HG03571 (cell line): Measurements from ENCODE around the gene MAP3K12.

ENCODE experiments used
- ATAC-seq: cut with Tn5 transposase; IDR thresholded peaks from one replicate; pipeline ENCODE4 v1.9.1; 2021; ENCODE audit not compliant: unreplicated experiment

Gene MAP3K12

DNA sequence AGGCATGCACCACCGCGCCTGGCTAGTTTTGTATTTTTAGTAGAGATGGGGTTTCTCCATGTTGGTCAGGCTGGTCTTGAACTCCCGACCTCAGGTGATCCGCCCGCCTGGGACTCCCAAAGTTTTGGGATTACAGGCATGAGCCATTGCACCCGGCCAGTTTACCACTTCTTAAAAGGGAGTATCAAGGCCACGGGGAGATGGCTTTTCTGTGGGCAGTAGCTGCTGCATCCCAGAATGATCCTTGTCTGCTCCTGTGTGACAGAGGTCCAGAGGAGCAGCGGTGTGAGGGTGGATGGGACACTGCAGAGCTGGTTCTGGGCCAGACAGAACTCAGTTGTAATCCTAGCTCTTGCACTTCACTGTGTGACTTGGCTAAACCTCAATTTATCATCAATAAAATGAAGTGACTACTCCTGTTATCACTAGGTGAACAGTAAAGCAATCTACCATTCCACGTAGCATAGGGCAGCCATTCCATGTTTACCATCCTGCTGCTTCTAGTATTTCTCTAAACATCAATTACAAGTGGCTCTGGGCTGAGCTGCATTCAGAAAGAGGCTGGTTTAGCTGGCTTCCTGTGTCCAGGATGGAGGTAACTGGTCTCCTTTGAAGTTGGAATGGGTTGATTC lies 11.0 kb upstream of the MAP3K12 start:
- no peak for ATAC-seq

DNA sequence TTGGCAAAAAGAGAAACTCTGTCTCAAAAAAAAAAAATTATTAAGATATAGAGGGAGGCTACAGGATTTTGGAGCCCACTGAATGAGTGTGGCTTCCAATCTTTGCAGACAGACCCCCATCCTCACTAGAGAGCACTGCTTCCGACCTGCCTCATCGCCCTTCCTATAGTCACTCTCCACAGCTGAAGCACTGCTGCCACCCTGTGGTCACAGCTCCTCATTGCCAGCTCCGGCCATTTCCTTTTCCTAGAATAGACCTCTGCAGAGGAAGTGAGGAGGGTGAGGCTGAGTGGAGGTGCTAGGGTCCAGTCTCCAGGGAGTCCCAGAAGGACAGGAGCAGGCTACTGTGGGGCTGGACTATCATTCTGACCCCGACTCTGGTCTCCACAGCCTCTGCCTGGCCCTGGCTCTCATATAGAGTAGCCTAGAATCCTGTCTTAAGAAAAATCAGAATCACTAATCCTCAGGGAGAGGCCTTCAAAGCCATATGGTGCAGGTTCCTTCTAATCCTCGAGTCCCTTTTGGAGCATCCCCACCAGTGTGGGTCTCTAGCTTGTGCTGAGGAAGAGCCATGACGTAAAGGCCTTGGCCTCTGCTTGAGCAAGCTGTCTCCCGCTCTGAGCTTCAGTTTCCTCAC lies 9.4 kb upstream of the MAP3K12 start:
- peak; percentile 81 for ATAC-seq

DNA sequence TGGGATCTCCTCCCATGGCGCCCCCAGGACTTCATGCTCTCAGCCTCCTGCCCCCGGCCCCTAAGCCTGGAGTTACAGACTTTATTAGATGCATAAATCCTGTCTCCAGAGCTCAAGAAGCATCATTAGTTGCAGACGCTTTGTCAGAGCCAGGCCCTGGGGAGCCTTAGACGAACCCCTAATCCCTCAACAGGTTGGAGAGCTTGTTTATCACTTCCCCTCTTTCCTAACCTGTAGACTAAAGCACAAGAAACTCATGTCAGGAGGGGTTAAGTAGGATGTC lies 8.3 kb upstream of the MAP3K12 start:
- no peak for ATAC-seq

DNA sequence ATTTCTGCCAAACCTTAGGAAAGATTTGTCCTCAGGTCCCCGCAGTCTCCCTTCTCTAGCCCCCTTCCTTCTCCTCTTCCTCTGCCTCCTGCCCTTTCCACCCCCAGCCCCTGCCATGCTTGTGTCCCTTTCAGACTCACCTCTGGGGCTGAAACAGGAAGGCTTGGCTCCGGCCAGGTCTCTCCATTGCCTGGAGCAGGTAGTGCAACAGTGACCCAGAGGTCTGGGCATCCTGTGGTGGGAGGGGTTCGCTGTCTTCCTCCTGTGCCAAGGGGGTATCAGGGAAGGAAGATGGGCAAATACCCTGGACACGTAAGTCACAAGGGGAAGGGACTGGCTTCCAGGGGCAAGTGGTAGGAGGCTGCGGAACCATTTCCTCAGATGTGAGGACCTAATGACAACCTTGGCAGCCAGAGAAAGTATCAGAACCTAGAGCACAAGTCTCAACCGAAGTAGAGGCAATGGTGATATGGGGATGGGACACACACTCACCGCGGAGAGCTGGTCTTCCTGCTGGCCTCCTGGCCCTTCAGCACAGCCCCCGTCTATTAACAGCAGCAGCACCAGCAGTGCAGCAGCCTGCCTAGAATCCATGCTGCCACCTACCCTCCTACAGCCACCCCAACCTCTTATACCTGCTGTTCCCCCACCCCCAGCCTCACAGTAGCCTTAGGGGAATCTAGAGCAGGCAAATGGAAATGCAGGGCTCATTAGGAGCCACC lies 7.8 kb upstream of the MAP3K12 start, which contains the start of gene NPFF:
Gene NPFF, minus strand, starts transcription at position 604 of the 722 bp plus-strand sequence. Its CDS starts 10 bp downstream, at position 594.
- ATAC-seq, result no peak

DNA sequence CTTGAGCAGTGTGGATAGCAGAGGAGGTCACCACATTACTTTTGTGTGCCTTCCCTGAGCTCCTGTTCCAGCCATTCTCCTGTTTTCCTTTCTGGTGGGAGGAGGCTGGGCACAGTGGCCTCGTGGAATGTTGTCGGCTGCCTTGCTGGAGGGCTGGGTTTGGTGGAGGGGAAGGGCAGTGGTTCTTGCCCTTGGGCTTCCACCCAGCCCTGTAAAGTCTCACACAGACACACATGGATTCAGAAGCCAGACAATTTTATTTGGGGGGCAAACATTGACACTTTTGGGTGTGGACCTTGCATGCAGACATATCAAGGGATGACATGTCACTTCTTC lies 7.2 kb upstream of the MAP3K12 start:
- ATAC-seq, result no peak

DNA sequence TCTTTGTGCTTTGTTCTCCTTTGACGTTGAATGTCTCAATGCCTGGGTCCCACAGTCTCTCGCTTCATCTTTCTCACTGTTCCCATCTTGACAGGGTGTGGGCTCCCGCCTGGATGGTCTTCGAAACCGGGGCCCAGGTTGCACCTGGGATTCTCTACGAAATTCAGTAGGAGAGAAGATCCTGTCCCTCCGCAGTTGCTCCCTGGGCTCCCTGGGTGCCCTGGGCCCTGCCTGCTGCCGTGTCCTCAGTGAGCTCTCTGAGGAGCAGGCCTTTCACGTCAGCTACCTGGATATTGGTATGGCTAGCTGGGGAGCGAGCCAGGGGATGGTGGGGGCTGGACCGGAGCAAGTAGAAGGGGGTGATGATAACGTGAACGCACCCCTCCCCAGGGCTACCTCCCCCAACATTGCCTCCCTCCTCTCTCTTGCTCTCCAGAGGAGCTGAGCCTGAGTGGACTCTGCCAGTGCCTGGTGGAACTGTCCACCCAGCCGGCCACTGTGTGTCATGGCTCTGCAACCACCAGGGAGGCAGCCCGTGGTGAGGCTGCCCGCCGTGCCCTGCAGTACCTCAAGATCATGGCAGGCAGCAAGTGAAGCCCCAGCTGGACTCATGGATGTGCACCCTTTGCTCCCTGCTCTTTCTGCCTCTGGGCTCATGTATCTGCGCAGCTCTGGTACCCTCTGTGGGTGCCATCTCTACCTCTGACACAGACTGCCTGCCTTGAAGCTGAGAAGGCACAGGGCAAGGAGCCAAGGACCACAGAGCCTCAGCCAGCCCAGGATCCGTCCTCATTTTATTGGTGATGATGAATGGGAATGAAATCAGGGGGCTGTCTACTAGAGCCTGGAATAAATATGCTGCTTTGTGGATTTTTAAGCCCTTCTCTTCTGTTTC lies 6.5 kb upstream of the MAP3K12 start:
- no peak for ATAC-seq

DNA sequence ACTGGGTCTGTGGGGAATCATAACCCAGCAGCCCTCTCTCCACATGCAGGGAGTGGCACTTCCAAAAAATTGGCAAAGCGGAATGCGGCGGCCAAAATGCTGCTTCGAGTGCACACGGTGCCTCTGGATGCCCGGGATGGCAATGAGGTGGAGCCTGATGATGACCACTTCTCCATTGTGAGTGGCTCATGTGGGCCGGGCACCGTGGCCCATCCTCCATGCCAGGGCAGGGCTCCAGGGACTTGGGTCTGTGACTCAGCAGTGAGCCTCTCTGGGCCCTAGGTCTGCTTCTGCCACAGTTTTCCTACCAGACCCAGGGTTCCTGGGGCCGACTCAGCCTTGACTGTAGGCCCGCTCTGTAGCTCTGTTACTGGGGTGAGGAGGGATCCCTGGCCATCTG lies 5.8 kb upstream of the MAP3K12 start:
- no peak for ATAC-seq

DNA sequence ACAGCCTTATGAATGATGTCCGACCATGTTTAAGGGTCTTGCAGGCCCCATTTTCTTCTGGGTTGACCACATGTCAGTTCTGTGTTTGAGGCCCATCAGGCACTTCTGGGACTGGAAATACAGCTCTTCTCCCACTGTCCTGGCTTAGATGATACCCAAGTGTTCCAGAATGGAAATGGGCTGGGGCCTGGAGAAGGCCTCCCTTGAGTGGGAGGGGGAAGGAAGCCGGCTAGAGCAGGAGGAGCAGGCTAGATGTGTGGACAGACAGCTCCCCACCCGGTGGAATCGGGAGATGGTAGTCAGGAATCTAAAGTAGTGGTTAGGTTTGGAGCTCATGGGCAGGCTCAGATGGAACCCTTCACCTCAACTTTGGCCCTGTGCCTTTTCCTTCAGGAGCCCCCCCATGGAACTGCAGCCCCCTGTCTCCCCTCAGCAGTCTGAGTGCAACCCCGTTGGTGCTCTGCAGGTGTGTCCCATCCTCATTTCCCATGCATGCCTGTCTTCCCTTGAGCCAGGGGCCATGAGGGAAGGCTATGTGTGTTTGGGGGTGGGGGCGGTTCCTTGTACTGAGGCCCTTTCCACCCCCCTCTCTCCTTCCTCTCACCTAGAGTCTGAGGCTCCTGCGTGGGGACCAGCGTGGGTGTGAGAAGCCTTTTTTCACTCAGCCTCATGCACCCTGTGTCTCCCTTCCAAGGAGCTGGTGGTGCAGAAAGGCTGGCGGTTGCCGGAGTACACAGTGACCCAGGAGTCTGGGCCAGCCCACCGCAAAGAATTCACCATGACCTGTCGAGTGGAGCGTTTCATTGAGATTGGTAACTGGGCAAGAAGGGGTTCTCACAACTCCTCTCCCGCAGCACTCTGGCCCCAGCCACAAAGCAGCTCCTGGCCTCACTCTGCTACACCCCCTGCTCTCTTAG lies 5.0 kb upstream of the MAP3K12 start:
- ATAC-seq, result no peak

DNA sequence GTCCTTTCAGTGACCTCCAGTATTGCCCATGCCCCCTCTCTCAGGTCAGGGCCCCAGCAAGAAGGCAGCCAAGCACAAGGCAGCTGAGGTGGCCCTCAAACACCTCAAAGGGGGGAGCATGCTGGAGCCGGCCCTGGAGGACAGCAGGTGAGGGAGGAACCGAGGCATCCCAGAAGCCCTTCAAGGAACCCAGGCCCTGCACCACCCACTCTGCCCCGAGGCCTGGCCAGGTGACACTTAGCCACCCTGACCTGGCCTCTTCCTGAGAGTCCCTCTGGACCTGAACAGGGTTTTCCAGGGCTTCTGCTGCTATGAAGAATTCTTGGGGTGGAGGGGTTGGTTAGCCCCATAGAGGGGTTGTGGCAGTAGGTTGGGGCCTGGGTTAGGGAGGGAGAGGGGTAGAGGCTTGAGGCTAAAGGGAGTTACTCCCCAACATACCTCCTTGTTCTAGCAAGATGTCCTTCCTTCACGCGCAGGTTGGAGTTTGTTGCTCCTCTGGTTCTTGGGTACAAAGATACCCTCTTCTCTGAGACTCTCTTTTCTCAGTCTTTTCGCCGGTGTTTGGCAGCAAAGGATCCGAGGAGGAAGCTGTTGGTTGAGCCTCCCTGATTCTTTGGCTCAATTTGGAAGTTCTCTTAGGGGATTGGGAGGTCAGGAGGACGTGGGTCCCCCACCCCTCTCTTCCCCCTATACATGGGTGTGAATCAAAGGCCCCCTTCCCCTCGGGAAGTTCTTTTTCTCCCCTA lies 3.9 kb upstream of the MAP3K12 start:
- ATAC-seq, result no peak

DNA sequence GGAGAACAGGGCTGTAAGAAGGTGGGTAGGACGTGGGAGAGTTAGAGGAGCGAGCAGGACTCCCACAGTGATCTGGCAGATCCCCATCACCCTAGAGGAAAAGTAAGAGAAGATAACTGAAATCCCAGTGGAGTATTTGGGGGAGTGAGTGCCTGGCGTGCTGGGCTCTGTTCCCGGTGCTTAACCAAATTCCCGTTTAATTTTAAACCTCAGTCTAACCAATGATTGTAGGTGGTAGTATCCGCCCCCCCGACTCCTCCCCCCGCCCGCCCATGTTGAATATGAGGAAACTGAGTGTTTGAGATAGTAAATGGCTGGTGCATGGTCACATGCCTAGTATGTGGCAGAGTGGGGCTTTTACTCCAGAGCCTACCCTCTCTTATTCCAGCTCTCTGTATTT lies 3.1 kb upstream of the MAP3K12 start:
- ATAC-seq, result no peak

DNA sequence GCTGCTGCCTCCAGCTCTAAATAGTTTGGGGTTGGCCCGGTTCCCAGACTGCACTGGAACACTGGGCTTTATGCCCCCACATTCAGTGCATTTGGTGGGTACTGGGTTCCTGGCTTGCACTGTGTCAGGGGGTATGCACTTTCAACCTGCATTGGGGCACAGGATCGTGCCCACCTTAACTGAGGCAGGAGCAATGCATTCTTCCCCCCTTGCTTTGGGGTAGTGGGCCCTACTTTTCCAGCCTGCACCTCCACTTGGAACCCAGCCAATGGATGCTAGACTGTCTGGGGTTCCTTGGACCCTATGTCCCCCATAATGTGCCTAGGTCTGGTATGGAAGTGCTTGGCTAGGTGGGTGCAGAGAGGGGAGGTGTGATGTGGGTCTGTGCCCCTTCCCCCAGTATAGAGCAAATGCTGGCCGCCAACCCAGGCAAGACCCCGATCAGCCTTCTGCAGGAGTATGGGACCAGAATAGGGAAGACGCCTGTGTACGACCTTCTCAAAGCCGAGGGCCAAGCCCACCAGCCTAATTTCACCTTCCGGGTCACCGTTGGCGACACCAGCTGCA lies 2.4 kb upstream of the MAP3K12 start:
- no peak for ATAC-seq

DNA sequence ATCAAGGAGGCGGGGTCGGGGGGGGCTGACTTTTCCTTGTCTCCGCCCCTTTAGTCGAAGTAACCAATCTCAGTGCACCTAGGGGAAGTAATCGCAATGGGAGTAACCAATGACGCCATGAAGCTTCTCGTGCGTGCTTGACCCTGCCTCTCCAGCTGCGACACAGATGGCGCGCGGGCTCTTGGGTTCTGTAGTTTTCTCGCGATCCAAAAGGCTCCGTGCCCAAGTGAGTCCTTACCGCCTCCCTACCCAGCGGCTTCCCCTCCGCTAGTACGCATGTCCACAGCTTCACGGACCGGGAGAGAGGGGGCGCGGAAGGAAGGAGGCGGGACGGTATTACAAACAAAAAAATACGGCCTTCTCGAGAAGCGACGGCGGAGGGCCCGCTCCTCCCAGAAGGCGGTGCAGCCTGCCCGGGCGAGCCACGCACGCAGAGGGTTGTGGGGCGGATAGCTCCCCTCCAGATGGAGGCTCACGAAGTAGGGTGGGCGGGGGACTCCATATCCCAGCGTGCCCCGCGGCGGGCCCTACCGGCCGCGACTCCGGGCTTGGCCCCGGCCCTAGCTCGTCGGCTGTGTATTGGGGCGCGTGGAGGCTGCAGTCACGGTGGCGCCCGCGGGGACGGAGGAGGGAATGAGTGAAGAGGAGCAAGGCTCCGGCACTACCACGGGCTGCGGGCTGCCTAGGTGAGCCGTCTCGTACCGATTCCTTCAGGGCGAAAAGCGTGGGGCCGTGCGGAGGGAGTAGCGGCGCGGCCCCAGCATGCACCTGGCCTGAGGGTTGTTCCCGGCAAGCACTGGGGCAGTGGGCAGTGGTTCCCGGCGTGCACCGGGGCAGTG lies 1.7 kb upstream of the MAP3K12 start, which contains the start of gene TARBP2:
Gene TARBP2, plus strand, starts transcription at position 508 of the 839 bp plus-strand sequence. Its CDS starts 126 bp downstream, at position 634.
- peak; percentile 63 for ATAC-seq

DNA sequence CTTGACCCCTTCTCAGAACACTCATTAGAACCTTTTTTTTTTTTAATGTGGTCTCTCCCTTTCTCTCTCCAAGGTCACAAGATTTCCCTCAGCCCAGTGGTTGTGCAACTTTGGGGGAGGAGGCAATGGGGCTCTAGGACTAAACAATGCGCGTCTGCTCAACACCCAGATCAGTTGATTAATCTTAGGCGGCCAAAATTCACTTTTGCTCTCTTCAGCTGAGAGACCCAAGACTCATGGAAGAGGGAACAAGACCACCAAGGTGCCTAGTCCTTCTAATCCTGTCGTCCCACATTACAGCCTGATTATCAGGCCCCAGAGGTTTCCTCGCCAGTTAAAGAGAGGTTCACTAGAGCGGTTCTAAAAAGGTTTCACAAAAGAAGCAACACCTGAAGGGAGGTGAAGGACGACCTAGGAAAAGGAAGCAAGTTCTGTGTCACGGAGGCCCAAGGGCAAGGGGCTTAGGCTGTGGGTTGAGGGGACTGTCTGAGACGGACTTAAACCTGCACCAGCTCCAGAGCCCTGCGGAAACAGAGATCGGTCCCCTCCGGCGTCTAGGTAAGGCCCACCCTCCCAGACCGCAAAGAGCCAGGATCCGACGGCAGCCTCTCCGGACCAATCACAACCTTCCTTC lies 1.0 kb upstream of the MAP3K12 start:
- no peak for ATAC-seq

DNA sequence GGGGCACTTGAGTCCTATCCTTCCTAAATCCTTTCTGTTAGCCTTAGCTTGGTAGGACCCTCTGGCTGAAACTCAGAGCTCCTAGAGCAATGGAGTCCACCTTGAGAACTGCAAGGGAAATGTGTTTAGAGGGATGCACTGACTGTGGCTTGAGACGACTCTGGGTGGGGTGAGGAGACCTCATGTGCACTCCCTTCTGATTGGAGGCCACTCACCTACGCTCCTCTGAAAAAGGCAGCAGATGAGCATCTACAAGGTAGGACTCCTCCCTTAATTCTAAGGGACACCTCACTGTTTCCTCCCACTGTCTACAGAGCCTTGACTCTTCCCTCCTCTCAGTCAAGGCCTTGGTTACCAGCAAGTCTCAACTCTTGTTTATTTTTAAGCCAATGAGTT lies 1.0 kb downstream of the MAP3K12 start:
- no peak for ATAC-seq

DNA sequence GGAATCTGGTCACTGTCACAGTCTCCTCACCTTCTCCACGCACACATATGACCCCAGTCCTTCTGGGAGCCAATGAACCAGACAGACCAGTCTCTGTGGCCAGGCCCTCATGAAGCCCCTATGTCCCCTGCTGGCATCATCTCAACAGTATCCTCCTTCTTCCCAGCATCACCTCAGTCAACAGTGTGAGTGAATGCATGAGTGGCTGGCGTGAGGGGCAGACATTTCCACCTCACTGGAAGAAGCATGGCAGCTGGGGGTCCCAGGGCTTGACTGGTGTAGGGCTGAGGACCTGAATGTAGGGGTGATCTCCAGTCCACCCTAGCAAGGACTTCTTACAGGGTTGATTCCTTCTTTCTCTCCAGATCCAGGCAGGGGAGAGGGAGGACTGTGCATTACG lies 1.8 kb downstream of the MAP3K12 start:
- no peak for ATAC-seq

DNA sequence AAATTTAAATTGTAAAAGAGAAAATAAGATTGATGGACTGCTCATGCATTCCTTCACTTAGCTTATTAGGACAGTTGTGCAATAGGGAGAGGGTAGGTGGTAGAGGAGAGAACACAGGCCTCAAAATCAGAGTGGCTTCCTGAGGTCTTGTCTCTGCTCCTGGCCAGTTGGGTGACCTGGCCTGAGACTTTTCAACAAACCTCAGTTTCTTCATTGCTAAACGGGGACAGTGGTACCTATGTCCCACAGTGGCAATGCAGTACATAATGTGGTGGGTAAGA lies 2.6 kb downstream of the MAP3K12 start:
- ATAC-seq, result no peak

DNA sequence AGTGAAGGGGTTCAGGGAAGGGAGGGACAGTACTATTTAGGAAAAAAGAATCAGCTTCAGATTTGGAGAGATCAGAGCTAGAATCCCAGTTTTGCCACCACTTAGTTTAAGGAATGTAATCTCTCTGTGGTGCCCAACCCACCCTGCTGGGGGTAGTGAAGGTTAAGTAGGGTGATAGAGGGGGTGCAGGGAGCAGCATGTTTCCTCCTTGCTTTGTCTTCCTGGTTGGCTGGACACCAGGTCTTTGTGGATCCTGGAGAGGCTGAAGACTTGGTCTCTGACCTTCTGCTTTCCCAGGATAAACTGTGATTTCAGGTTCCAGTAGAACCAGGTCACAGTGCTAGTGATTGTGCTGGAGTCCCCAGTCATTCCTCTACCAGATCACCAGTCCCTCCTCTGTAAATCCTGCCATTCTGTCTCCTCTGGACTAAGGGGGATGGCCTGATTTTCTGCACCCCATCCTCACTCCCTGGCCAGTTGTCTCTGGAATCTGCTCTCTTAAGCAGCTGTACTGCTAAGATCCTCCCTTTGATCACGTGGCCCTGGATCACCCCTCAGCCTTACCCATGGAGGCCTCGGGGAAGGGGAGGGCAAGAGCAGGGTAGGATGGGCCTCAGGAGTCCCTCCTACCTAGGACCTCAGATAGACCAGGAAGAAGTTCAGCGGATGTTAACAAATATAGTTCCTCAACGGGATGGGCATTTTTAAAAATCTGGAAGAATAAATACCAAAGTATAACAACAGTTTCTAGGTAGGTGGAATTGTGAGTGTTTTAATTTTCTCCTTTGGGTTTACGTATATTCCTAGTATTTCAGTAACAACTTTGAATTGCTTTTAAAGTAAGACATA lies 3.1 kb downstream of the MAP3K12 start:
- ATAC-seq, result no peak
